Measurements from ENCODE around the gene EMILIN1. TPM values are rescaled to one million over a fixed set of nuclear protein-coding genes. Genes with fewer than 3 reads are reported as not detected.

The EMILIN1 gene
- total RNA-seq, 1 experiment from 2014 or later = 0.31 TPM

- intact Hi-C loops (cut with micrococcal nuclease; ENCODE audit: unreplicated experiment) = no loop called here
Measured at GRCh38 chr2:27071277-27071989, 7.0 kb upstream of the EMILIN1 start, which contains the start of gene OST4. Gene OST4, minus strand, starts transcription at chr2:27071654.

More at GRCh38 chr2:27071277-27071989, 7.0 kb upstream of the EMILIN1 start, which contains the start of gene OST4:
- Histone ChIP-seq H3K4me3 (ENCODE audit: low read depth in 2 of 2, low read length in 2 of 2) (peak within 1 kb of the TSS; percentile 98 to 100), H3K4me1 (ENCODE audit: control insufficient read depth, insufficient read depth, low read length) (peaks cover 15% of the 10 kb centered on the region), H3K9me3 (ENCODE audit: control insufficient read depth, insufficient read depth, low read depth, low read length) (no peaks in the 10 kb centered on the region), H3K36me3 (ENCODE audit: control insufficient read depth, insufficient read depth, low read length) (no peaks in the 10 kb centered on the region), H3K27me3 (ENCODE audit: control insufficient read depth, insufficient read depth, low read length) (no peaks in the 10 kb centered on the region), H3K27ac (ENCODE audit: low read length) (peak within 1 kb of the TSS; percentile 93)
- in situ Hi-C loops (cut with HindIII; ENCODE audit: low pct_unique_long_range_greater_than_20kb, low sequenced_read_pairs) = no loop called here
- peak; percentile 99 for ATAC-seq
- TF ChIP-seq REST (IDR thresholded peaks at IDR 0.05; ENCODE audit: insufficient read depth in 1 of 2, low read depth in 2 of 2, low read length in 1 of 2) = no peak
- peak; percentile 19; the same call in 1 of the 2 replicates for TF ChIP-seq TCF7L2 (IDR thresholded peaks at IDR 0.05; ENCODE audit: low read depth, low read length)
- peak; percentile 92 for TF ChIP-seq POLR2AphosphoS5 (IDR thresholded peaks at IDR 0.05; ENCODE audit: low read depth, low read length)
- peak; percentile 82; the same call in 1 of the 2 replicates for TF ChIP-seq SIN3A (IDR thresholded peaks at IDR 0.05; ENCODE audit: borderline replicate concordance, insufficient read depth, low read depth, low read length)
- no peak for TF ChIP-seq CTCF (IDR thresholded peaks at IDR 0.05)
- no TSS peak for BruUV-seq (replicated peaks)
- ChIA-PET POLR2A (interaction anchor here (0.5 to 1.8 kb wide), 3 partner anchors 16 to 153 kb away, joined by 3 to 16 read pairs (median 6); no protein-coding TSS in a partner anchor), CTCF (interaction anchor here (0.8 kb wide), 1 partner anchor 10 kb away, joined by 6 read pairs; no protein-coding TSS in a partner anchor)
- peak; percentile 54 for DNase-seq (ENCODE audit: low read depth, low spot score)

All from Panc1 (cell line).